Measurements from ENCODE around the gene FDX2. TPM values are rescaled to one million over a fixed set of nuclear protein-coding genes. Genes with fewer than 3 reads are reported as not detected.
"Not testable (repeated sequence)": the region's sequence is repeated elsewhere in the genome, so short reads cannot be mapped to it uniquely, and the experiment has no call there.

The FDX2 gene
- total RNA-seq, 1 donor from 2014 or later: 7.4 TPM

GRCh38 chr19:10283301-10284064 lies 32.3 kb downstream of the FDX2 start:
- Histone ChIP-seq H2AFZ (replicated peaks) (no peak overlapping the region), H3K9ac (no peak overlapping the region), H3K4me3 (no peak overlapping the region), H3K9me3 (ENCODE audit: low read depth) (no peaks in the 10 kb centered on the region), H4K20me1 (ENCODE audit: low read depth) (peaks cover 10% of the 10 kb centered on the region), H3F3A (ENCODE audit: low read depth) (peaks cover 21% of the 10 kb centered on the region), H3K27ac (no peak overlapping the region), H3K36me3 (no peaks in the 10 kb centered on the region), H3K79me2 (ENCODE audit: low read depth) (no peaks in the 10 kb centered on the region), H3K4me2 (no peak overlapping the region), H3K27me3 (peaks cover 36% of the 10 kb centered on the region), H3K4me1 (peaks cover 5% of the 10 kb centered on the region)
- Mint-ChIP-seq H3K27ac (no peak overlapping the region), H3K9me3 (peaks cover 3% of the 10 kb centered on the region), H3K36me3 (no peaks in the 10 kb centered on the region), H3K27me3 (ENCODE audit: insufficient read depth, low read depth) (peaks cover 47% of the 10 kb centered on the region), H3K4me3 (no peak overlapping the region), H3K4me1 (peaks cover under 1% of the 10 kb centered on the region)
- DNase-seq (ENCODE audit: low spot score): no peak
- TF ChIP-seq EZH2 (IDR thresholded peaks at IDR 0.05) (no peak), CTCF (IDR thresholded peaks at IDR 0.05) (no peak), EZH2phosphoT487 (IDR thresholded peaks at IDR 0.05) (no peak)

- H3K36me3 Mint-ChIP-seq; H3K27ac Mint-ChIP-seq; H3K9ac ChIP-seq; H2AFZ ChIP-seq (replicated peaks); H3K4me1 ChIP-seq; H3K4me1 Mint-ChIP-seq; H3K79me2 ChIP-seq (ENCODE audit: low read depth); H3K9me3 ChIP-seq (ENCODE audit: low read depth); H3K4me3 Mint-ChIP-seq; DNase-seq (ENCODE audit: low spot score); H3K4me3 ChIP-seq; H3K4me2 ChIP-seq; H4K20me1 ChIP-seq (ENCODE audit: low read depth); H3K27ac ChIP-seq; H3K9me3 Mint-ChIP-seq; H3K36me3 ChIP-seq: not testable (repeated sequence)
- peaks cover 14% of the 10 kb centered on the region for H3F3A ChIP-seq (ENCODE audit: low read depth)
- peaks cover 22% of the 10 kb centered on the region for H3K27me3 ChIP-seq
- H3K27me3 Mint-ChIP-seq (ENCODE audit: insufficient read depth, low read depth): peaks cover 36% of the 10 kb centered on the region
These were observed 33.8 kb downstream of the FDX2 start for GRCh38 chr19:10282043-10282442.

GRCh38 chr19:10279737-10280442 lies 35.9 kb downstream of the FDX2 start:
- H3K4me3 Mint-ChIP-seq: no peak overlapping the region
- Histone ChIP-seq H3K9ac (no peak overlapping the region), H3K27ac (no peak overlapping the region), H3K4me1 (no peaks in the 10 kb centered on the region), H3K9me3 (ENCODE audit: low read depth) (no peaks in the 10 kb centered on the region), H3K27me3 (peaks cover 2% of the 10 kb centered on the region), H3F3A (ENCODE audit: low read depth) (no peaks in the 10 kb centered on the region), H2AFZ (replicated peaks) (no peak overlapping the region), H3K4me2 (no peak overlapping the region), H3K79me2 (ENCODE audit: low read depth) (no peaks in the 10 kb centered on the region), H3K36me3 (no peaks in the 10 kb centered on the region), H3K4me3 (no peak overlapping the region), H4K20me1 (ENCODE audit: low read depth) (no peaks in the 10 kb centered on the region)
- H3K9me3 Mint-ChIP-seq: no peaks in the 10 kb centered on the region
- no peaks in the 10 kb centered on the region for H3K36me3 Mint-ChIP-seq
- DNase-seq (ENCODE audit: low spot score): no peak
- H3K4me1 Mint-ChIP-seq: peaks cover 2% of the 10 kb centered on the region
- H3K27me3 Mint-ChIP-seq (ENCODE audit: insufficient read depth, low read depth): peaks cover 21% of the 10 kb centered on the region
- TF ChIP-seq EZH2phosphoT487 (IDR thresholded peaks at IDR 0.05) (no peak), EZH2 (IDR thresholded peaks at IDR 0.05) (no peak), CTCF (IDR thresholded peaks at IDR 0.05) (no peak)
- H3K27ac Mint-ChIP-seq: no peak overlapping the region

GRCh38 chr19:10278935-10279334 lies 36.9 kb downstream of the FDX2 start:
- H3K79me2 ChIP-seq (ENCODE audit: low read depth): no peaks in the 10 kb centered on the region
- TF ChIP-seq EZH2phosphoT487 (IDR thresholded peaks at IDR 0.05): no peak
- TF ChIP-seq CTCF (IDR thresholded peaks at IDR 0.05): no peak
- no peak for TF ChIP-seq EZH2 (IDR thresholded peaks at IDR 0.05)
- H3K9me3 ChIP-seq (ENCODE audit: low read depth): no peaks in the 10 kb centered on the region
- H4K20me1 ChIP-seq (ENCODE audit: low read depth): no peaks in the 10 kb centered on the region
- no peaks in the 10 kb centered on the region for H3K36me3 ChIP-seq
- no peak overlapping the region for H3K4me3 Mint-ChIP-seq
- H3K4me1 ChIP-seq: no peaks in the 10 kb centered on the region
- H3K27me3 ChIP-seq: peaks cover 4% of the 10 kb centered on the region
- H3K9me3 Mint-ChIP-seq: no peaks in the 10 kb centered on the region
- no peak overlapping the region for H2AFZ ChIP-seq (replicated peaks)
- no peak overlapping the region for H3K9ac ChIP-seq
- no peaks in the 10 kb centered on the region for H3K36me3 Mint-ChIP-seq
- H3K27ac ChIP-seq: no peak overlapping the region
- H3K4me1 Mint-ChIP-seq: peaks cover 2% of the 10 kb centered on the region
- H3K27ac Mint-ChIP-seq: no peak overlapping the region
- H3K27me3 Mint-ChIP-seq (ENCODE audit: insufficient read depth, low read depth): peaks cover 28% of the 10 kb centered on the region
- H3K4me2 ChIP-seq: no peak overlapping the region
- H3K4me3 ChIP-seq: no peak overlapping the region
- no peak for DNase-seq (ENCODE audit: low spot score)
- H3F3A ChIP-seq (ENCODE audit: low read depth): no peaks in the 10 kb centered on the region
